Keratinocyte (primary cell): ENCODE measurements around the gene DMD. TPM values are rescaled to one million over a fixed set of nuclear protein-coding genes. Genes with fewer than 3 reads are reported as not detected.

Source experiments
- DNase-seq: peaks from one replicate; pipeline ENCODE4 v3.0.0-alpha.2; 2011; ENCODE audit warnings: low read depth, missing footprints, low spot score
- FAIRE-seq: peaks from 2 replicates; lab custom pipeline; 2011; peaks lifted over from hg19 to GRCh38; lab: Jason Lieb, UNC
- H2AFZ ChIP-seq: 2 replicates; pipeline ENCODE4 v1.6.0; 2012; ENCODE audit warnings: low read length, control low read depth, inconsistent platforms; ENCODE audit not compliant: control insufficient read depth
- H3K27ac ChIP-seq: 2 replicates; pipeline ENCODE4 v1.5.1; 2011; ENCODE audit warnings: low read length; ENCODE audit not compliant: control insufficient read depth, insufficient read depth
- H3K27me3 ChIP-seq: 3 replicates; pipeline ENCODE4 v1.6.0; 2011; ENCODE audit warnings: low read length; ENCODE audit not compliant: control insufficient read depth, insufficient read depth; ENCODE audit errors: extremely low read depth
- H3K36me3 ChIP-seq, 2 experiments: 2 replicates in 1 of 2; 3 replicates in 1 of 2; pipeline ENCODE4 v1.5.1; 2011; ENCODE audit warnings: low read length in 2 of 2, mild to moderate bottlenecking in 1 of 2; ENCODE audit not compliant: control insufficient read depth in 2 of 2, insufficient read depth in 2 of 2; ENCODE audit errors: extremely low read depth in 1 of 2
- H3K4me1 ChIP-seq: 3 replicates; pipeline ENCODE4 v1.5.1; 2011; ENCODE audit warnings: low read length; ENCODE audit not compliant: control insufficient read depth, insufficient read depth; ENCODE audit errors: extremely low read depth
- H3K4me2 ChIP-seq: 3 replicates; pipeline ENCODE4 v1.6.0; 2011; ENCODE audit warnings: low read depth, low read length; ENCODE audit not compliant: control insufficient read depth, insufficient read depth; ENCODE audit errors: extremely low read depth
- H3K4me3 ChIP-seq, 3 experiments: fragments of 200-600 bp in 1 of 3; sonication (generic) in 1 of 3; 2 replicates in 2 of 3; 3 replicates in 1 of 3; pipeline ENCODE4 v1.5.1; 2011 to 2016; ENCODE audit warnings: low read length in 3 of 3, mild to moderate bottlenecking in 3 of 3, control low read depth in 2 of 3, inconsistent platforms in 1 of 3, low read depth in 1 of 3, mixed read lengths in 1 of 3, mixed run types in 1 of 3, moderate library complexity in 1 of 3; ENCODE audit not compliant: control insufficient read depth in 2 of 3, insufficient read depth in 2 of 3; ENCODE audit errors: extremely low read depth in 1 of 3
- H3K79me2 ChIP-seq: 2 replicates; pipeline ENCODE4 v1.6.0; 2012; ENCODE audit warnings: low read length; ENCODE audit not compliant: control insufficient read depth, insufficient read depth
- H3K9ac ChIP-seq: 3 replicates; pipeline ENCODE4 v1.6.0; 2011; ENCODE audit warnings: low read length; ENCODE audit not compliant: control insufficient read depth, insufficient read depth; ENCODE audit errors: extremely low read depth
- H3K9me1 ChIP-seq: 3 replicates; pipeline ENCODE4 v1.6.0; 2011; ENCODE audit warnings: low read length; ENCODE audit not compliant: control insufficient read depth, insufficient read depth; ENCODE audit errors: extremely low read depth
- H3K9me3 ChIP-seq: 2 replicates; pipeline ENCODE4 v1.5.1; 2012; ENCODE audit warnings: low read depth, low read length; ENCODE audit not compliant: control insufficient read depth
- H4K20me1 ChIP-seq: 3 replicates; pipeline ENCODE4 v1.6.0; 2011; ENCODE audit warnings: low read length; ENCODE audit not compliant: control insufficient read depth, insufficient read depth; ENCODE audit errors: extremely low read depth
- CTCF ChIP-seq, 3 experiments: IDR thresholded peaks in 1 of 3; conservative IDR thresholded peaks in 1 of 3; optimal IDR thresholded peaks in 1 of 3; 2 replicates in 2 of 3; 3 replicates in 1 of 3; pipeline versions ENCODE3 to v1.5.1; 2011; ENCODE audit warnings: low read length in 3 of 3, mild to moderate bottlenecking in 3 of 3, moderate library complexity in 2 of 3, control low read depth in 1 of 3, inconsistent platforms in 1 of 3; ENCODE audit not compliant: insufficient read depth in 2 of 3; ENCODE audit errors: extremely low read depth in 1 of 3
- EZH2 ChIP-seq: IDR thresholded peaks from one replicate; pipeline ENCODE4 v1.6.1; 2012; ENCODE audit warnings: inconsistent platforms, mild to moderate bottlenecking, low read length, moderate library complexity
- dilution Hi-C: fragments of 300-500 bp; cut with MboI; formaldehyde crosslinking; loops from one replicate; pipeline ENCODE4 v1.7.0; 2020; ENCODE audit warnings: low sequenced_read_pairs; ENCODE audit not compliant: extremely low pct_ligation_motif_present
- polyA plus RNA-seq, 5 experiments: library from polyadenylated mRNA; depleted of rRNA in 3 of 5; stranded (reverse) in 3 of 5; stranded (forward) in 1 of 5; unstranded in 1 of 5; fragments of >200 nt; gene quantifications; 1 replicate in 1 of 5; 2 replicates in 3 of 5; 3 replicates in 1 of 5; pipeline versions ENCODE4 v1.2.1 to v1.2.3, GENCODE V29; 2011 to 2012; ENCODE audit warnings: missing spikeins in 2 of 5, low read depth in 1 of 5, low replicate concordance in 1 of 5

The DMD gene
- polyA plus RNA-seq, 1 donor (not counting 4 experiments of a cell fraction or from before 2014, with no cell fraction given) = 8.9 TPM

- DNase-seq (no peak), FAIRE-seq (no peak)
- Histone ChIP-seq H4K20me1 (no peaks in the 10 kb centered on the region), H3K4me1 (no peaks in the 10 kb centered on the region), H3K79me2 (no peaks in the 10 kb centered on the region), H3K4me2 (no peak overlapping the region), H2AFZ (no peak overlapping the region), H3K27me3 (no peaks in the 10 kb centered on the region), H3K9me3 (no peaks in the 10 kb centered on the region), H3K9me1 (no peaks in the 10 kb centered on the region), H3K27ac (no peak overlapping the region), H3K36me3 (no peaks in the 10 kb centered on the region), H3K4me3 (no peak overlapping the region), H3K9ac (no peak overlapping the region)
- TF ChIP-seq CTCF (optimal IDR thresholded peaks at IDR 0.05 in 1 of 3, IDR thresholded peaks at IDR 0.05 in 1 of 3, conservative IDR thresholded peaks at IDR 0.05 in 1 of 3; ENCODE audit: extremely low read depth in 1 of 3, insufficient read depth in 2 of 3, low read length in 3 of 3) = no peak
- no peak for TF ChIP-seq EZH2
- dilution Hi-C loops = no loop called here
Measured at GRCh38 chrX:31663172-31663571, 1548.2 kb downstream of the DMD start.

- Histone ChIP-seq H3K4me3 (no peak overlapping the region), H3K4me2 (no peak overlapping the region), H3K79me2 (no peaks in the 10 kb centered on the region), H3K4me1 (no peaks in the 10 kb centered on the region), H4K20me1 (no peaks in the 10 kb centered on the region), H3K9me1 (no peaks in the 10 kb centered on the region), H3K9ac (no peak overlapping the region), H2AFZ (no peak overlapping the region), H3K27me3 (no peaks in the 10 kb centered on the region), H3K36me3 (no peaks in the 10 kb centered on the region), H3K9me3 (no peaks in the 10 kb centered on the region), H3K27ac (no peak overlapping the region)
- DNase-seq (no peak), FAIRE-seq (no peak)
- dilution Hi-C loops = no loop called here
- TF ChIP-seq CTCF (optimal IDR thresholded peaks at IDR 0.05 in 1 of 3, IDR thresholded peaks at IDR 0.05 in 1 of 3, conservative IDR thresholded peaks at IDR 0.05 in 1 of 3; ENCODE audit: extremely low read depth in 1 of 3, insufficient read depth in 2 of 3, low read length in 3 of 3) (no peak), EZH2 (no peak)
Measured at GRCh38 chrX:31661280-31661810, 1550.0 kb downstream of the DMD start.
